HuH-7.5 (cell line): Measurements from ENCODE around the gene WWTR1.

ENCODE experiments used
- DNase-seq: peaks from one replicate; pipeline ENCODE4 v3.0.0; 2011; ENCODE audit warnings: low spot score

WWTR1 gene

DNA sequence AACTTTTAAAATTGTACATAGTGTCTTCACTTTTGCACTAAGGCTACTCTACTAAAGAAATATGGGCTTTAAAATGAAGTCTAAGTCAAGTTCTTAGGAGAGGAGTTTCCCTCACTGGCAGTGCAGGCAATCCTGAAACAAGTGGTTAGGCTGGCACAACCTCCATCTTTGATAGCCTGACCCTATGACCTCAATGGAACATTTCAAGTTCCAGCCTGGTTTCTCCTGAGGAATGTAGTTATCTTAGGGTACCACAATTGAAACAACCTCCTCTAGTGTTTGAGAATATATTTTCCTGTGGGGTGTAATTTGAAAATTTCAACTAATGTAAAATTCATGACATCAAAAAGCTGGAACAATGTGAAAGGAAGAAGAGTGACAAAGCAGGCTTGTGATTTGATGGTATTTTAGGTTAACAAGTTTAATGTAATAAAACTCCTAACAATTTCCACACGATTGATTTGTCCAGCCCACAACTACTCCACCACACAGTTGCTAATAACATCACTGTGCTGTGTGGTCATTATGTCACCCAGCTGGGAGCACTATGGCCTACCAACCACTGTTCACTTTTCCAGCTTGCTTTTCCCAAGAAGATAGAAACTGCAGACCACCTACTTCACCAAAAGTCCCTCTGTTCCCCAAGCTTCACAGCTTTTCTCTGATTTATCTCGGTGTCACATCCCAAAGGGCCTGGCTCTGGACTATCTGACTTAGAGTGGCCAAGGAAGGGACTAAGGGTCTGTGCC, 1.8 kb downstream of the WWTR1 start:
- no peak for DNase-seq

GRCh38 chr3:149654188-149654601, 3.6 kb downstream of the WWTR1 start:
- DNase-seq: no peak

DNA sequence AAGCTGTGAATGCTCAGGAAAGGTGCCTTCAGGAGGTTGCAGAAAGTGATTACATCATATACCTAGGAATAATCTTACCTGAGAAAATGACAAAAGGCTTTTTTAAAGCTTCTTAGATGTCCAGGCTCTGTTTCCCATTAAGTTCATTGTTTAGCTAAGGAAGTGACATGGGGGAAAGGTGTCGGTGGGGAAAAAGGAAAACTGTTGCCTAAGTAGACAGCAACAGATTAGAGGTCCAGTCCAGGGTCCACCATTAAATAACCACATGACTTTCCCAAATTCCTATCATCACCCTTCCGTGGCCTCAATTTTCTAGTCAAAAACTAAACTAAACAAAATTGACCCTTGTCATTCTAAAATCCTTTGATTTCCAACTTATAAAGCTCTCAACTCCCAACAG, 4.3 kb downstream of the WWTR1 start:
- no peak for DNase-seq

DNA sequence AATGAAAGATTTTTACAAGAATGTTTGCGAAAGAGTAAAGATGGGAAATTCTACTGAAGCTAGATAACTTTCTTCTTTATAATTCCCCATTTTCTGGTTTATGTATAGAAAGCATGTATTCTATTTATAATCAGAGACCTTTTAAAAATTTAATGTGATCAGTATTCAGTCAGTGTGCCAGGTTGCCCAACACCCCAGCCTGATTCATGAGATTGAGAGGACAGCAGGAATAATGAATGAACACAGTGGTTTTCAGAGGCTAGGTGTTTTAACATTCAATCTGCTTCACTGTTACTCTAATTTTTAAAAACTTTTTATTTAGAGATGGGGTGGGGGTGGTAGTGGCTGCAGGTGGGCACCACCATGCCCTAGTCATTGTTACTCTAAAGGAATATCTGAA, 4.7 kb downstream of the WWTR1 start:
- no peak for DNase-seq

DNA sequence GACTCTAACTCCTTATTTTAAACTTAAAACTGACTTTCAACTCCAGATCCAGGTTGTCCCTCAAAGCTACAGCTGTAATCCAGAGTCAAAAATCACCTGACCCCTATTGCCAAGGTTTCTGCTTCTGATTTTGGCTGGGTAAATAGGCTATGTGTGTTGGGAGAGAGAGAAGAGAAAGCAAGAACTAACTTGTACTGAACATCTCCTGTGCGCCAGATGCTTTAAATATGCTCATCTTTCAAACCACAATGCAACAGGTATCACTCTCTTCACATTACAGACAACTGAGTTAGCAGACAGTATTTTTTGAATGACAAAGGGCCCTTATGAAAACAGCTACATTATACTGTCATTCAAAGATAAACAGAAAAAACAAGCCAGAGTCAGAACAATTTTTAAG, 7.0 kb downstream of the WWTR1 start:
- DNase-seq: no peak

- DNase-seq: no peak
Observed at GRCh38 chr3:149648525-149648924, 9.3 kb downstream of the WWTR1 start.

GRCh38 chr3:149647812-149648211, 10.0 kb downstream of the WWTR1 start:
- no peak for DNase-seq

DNA sequence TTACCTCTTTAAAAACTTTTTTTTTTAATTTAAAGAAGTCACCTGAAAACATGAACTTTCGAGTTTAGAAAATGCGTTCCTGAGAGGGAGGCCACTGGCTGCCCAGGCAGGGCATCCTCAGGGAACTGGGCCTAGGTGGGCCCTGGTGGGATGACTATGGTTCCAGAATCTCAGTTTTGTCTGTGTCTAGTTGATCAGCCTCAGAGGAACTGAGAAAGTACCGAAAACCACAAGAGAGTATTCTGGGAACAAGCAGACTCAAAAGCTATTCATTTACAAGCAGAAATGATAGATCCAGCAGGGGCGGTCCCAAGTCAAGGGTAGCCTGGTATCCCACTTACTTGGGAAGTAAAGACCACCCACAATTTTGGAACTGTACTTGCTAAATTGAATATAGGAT, 10.5 kb downstream of the WWTR1 start:
- no peak for DNase-seq

GRCh38 chr3:149646181-149646766, 11.6 kb downstream of the WWTR1 start:
- no peak for DNase-seq

GRCh38 chr3:149643963-149644362, 13.9 kb downstream of the WWTR1 start:
- no peak for DNase-seq

- no peak for DNase-seq
Observed at GRCh38 chr3:149643482-149643798, 14.4 kb downstream of the WWTR1 start.

DNA sequence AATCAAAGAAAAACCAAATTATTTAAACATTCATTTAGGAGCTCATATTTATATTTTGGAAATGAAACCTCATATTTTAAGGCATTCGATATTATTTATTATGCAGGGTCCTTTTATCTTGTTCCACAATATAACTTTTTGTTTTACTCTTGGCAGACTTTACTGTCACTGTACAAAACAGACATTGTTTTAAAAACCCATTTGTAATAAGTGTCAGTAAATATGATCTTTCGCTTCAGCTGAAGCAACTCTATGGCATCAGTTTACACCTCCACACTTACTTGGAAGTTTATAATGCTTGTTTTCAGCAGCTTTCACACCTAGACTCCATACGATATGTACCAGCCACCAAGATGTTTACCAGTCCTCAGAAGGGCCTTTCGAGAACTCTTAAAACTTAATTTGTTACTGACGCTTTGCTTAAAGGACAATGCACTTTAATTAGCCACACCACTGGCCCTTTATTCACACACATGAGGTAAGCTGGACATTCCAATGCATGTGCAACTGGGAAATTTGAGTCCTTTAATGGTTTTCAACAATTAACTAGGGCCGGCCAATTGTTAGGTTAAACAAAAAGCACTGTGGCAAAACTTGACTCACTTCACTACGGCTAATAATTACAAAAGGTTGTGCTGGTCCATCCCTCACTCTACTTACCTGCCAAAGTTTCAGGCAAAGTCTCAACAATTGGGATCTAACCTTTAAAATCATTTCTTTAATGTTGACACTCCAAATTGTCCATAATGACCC, 16.7 kb downstream of the WWTR1 start:
- no peak for DNase-seq

DNA sequence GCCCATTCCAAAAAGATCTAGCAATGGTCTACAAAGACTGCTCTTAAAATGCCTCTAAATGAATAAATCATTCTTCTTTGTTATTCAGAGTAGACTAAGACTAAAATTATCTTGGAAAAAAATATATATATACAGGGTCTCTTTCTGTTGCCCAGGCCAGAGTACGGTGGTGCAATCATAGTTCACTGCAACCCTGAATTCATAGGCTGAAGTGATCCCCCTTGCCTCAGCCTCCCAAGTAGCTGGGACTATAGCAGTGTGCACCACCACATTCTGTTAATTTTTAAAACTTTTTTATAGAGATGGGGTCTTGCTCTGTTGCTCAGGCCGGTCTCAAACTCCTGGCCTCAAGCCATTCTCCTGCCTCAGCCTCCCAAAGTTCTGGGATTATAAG, 18.7 kb downstream of the WWTR1 start:
- no peak for DNase-seq

- no peak for DNase-seq
Observed at GRCh38 chr3:149638228-149639092, 19.4 kb downstream of the WWTR1 start.

GRCh38 chr3:149635396-149635795, 22.4 kb downstream of the WWTR1 start:
- DNase-seq: no peak

GRCh38 chr3:149634573-149634972, 23.3 kb downstream of the WWTR1 start:
- DNase-seq: no peak

- no peak for DNase-seq
Observed at GRCh38 chr3:149634072-149634471, 23.8 kb downstream of the WWTR1 start.

GRCh38 chr3:149632225-149632624, 25.6 kb downstream of the WWTR1 start:
- no peak for DNase-seq

DNA sequence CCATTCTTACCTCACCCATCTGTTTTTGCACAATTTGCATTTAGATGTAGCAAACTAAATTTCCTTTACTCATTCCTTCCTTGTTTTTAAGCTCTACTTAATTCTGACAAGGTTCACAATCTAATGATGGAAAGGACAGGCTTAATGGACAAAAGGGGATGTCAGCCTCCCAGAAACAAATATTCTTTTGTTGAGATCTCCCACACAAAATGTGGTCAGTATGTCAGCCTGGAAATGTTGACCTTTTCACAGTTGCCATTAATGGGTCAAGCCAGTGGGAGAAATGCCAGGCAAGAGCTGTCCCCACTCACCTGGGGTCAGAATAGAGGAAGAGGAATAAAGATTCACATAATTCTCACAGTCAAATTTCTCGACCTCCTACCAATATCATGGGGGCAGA, 27.0 kb downstream of the WWTR1 start:
- no peak for DNase-seq

- no peak for DNase-seq
Observed at GRCh38 chr3:149628957-149629670, 28.7 kb downstream of the WWTR1 start.

DNA sequence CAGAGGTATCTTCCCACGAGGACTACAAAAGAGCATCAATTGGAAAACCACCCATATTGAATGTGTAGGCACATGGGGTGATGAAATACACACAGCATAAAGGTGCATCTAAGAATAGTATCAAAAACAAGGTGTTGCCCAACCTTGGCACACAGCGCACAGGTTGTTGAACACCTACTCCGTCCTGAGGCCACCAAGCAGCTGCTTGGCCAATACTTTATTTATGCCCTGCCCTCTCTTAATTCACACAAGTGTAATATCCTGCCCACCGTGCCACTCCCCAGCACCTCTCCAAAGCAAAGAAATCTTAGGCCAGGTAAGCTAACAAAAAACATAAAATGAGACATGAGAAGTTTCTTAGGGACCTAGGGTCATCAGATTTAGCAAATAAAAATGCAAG, 31.2 kb downstream of the WWTR1 start:
- DNase-seq: no peak

- DNase-seq: no peak
Observed at GRCh38 chr3:149625795-149626194, 32.0 kb downstream of the WWTR1 start.
